Ascending aorta (tissue), 2 donors: ENCODE data around the gene MT1H. TPM values are rescaled to one million over a fixed set of nuclear protein-coding genes. Genes with fewer than 3 reads are reported as not detected.

Experiments
- DNase-seq, 2 donors: peaks; one replicate each; pipeline ENCODE4 v3.0.0-alpha.2; 2019; ENCODE audit warnings: low spot score in 2 of 2
- H3K27ac ChIP-seq, 2 donors: fragments of 200-600 bp; sonication (generic); one replicate each; pipeline ENCODE4 v1.5.1; 2016 to 2017; ENCODE audit warnings: mild to moderate bottlenecking in 1 of 2
- H3K27me3 ChIP-seq: fragments of 200-600 bp; sonication (generic); one replicate; pipeline ENCODE4 v1.5.1; 2017
- H3K36me3 ChIP-seq, 2 donors: fragments of 200-600 bp; sonication (generic); one replicate each; pipeline ENCODE4 v1.5.1; 2016
- H3K4me1 ChIP-seq, 2 donors: fragments of 200-600 bp; sonication (generic); one replicate each; pipeline ENCODE4 v1.5.1; 2016 to 2017; ENCODE audit warnings: mild to moderate bottlenecking in 1 of 2
- H3K4me3 ChIP-seq, 2 donors: fragments of 200-600 bp; sonication (generic); one replicate each; pipeline ENCODE4 v1.5.1; 2016 to 2017; ENCODE audit warnings: mild to moderate bottlenecking in 1 of 2
- H3K9me3 ChIP-seq, 2 donors: fragments of 200-600 bp; sonication (generic); one replicate each; pipeline ENCODE4 v1.5.1; 2016
- CTCF ChIP-seq, 3 experiments: fragments of 200-600 bp in 2 of 3; fragments of 450-650 bp in 1 of 3; sonication (generic) in 2 of 3; IDR thresholded peaks; one replicate each; pipeline ENCODE4 v1.5.1; 2016 to 2019; ENCODE audit warnings: antibody characterized with exemption in 3 of 3, mild to moderate bottlenecking in 1 of 3, moderate library complexity in 1 of 3
- intact Hi-C: fragments of 100-400 bp; cut with DNase I; formaldehyde crosslinking; loops from one replicate; pipeline ENCODE4 v1.15.1; 2023
- total RNA-seq: library from RNA; depleted of rRNA; stranded (reverse); fragments of >200 nt; gene quantifications from one replicate; pipeline ENCODE4 v1.1.0, GENCODE V29; 2016

MT1H gene
- total RNA-seq, 1 donor from 2014 or later, result not detected

- no peak for TF ChIP-seq CTCF (IDR thresholded peaks at IDR 0.05)
- no peak for DNase-seq
- Histone ChIP-seq H3K36me3 (no peaks in the 10 kb centered on the region), H3K27ac (no peak overlapping the region), H3K27me3 (no peaks in the 10 kb centered on the region), H3K4me1 (peaks cover 12 to 15% of the 10 kb centered on the region in 2 donors), H3K4me3 (no peak overlapping the region), H3K9me3 (no peaks in the 10 kb centered on the region)
- intact Hi-C loops, result loop anchor here (10.0 kb wide), 1 partner anchor 550 kb away; the partner anchor contains the start of genes PSME3IP1 and RSPRY1
These were observed 34.7 kb upstream of the MT1H start for GRCh38 chr16:56634715-56635440.

- TF ChIP-seq CTCF (IDR thresholded peaks at IDR 0.05), result no peak
- no peak overlapping the region for H3K4me3 ChIP-seq
- H3K4me1 ChIP-seq, result peaks cover 12 to 15% of the 10 kb centered on the region in 2 donors
- H3K36me3 ChIP-seq, result no peaks in the 10 kb centered on the region
- no peaks in the 10 kb centered on the region for H3K27me3 ChIP-seq
- H3K9me3 ChIP-seq, result no peaks in the 10 kb centered on the region
- H3K27ac ChIP-seq, result no peak overlapping the region
- intact Hi-C loops, result loop anchor here (10.0 kb wide), 1 partner anchor 549 kb away; the partner anchor contains the start of genes PSME3IP1 and RSPRY1
- no peak for DNase-seq
These were observed 34.1 kb upstream of the MT1H start for GRCh38 chr16:56635441-56635967.

- H3K27me3 ChIP-seq, result no peaks in the 10 kb centered on the region
- no peaks in the 10 kb centered on the region for H3K36me3 ChIP-seq
- intact Hi-C loops, result loop anchor here (10.0 kb wide), 1 partner anchor 548 kb away; the partner anchor contains the start of genes PSME3IP1 and RSPRY1
- no peaks in the 10 kb centered on the region for H3K9me3 ChIP-seq
- no peak for TF ChIP-seq CTCF (IDR thresholded peaks at IDR 0.05)
- H3K4me3 ChIP-seq, result no peak overlapping the region
- no peak for DNase-seq
- H3K27ac ChIP-seq, result peak overlapping the region in 1 of 2 donors; percentile 82
- peaks cover 8 to 12% of the 10 kb centered on the region in 2 donors for H3K4me1 ChIP-seq
These were observed 32.8 kb upstream of the MT1H start for GRCh38 chr16:56636616-56637413.

- intact Hi-C loops, result loop anchor here (1.0 to 10.0 kb wide), 2 partner anchors 30 to 547 kb away; partner anchors contain the start of genes MT2A, PSME3IP1 and RSPRY1
- Histone ChIP-seq H3K27me3 (no peaks in the 10 kb centered on the region), H3K9me3 (no peaks in the 10 kb centered on the region), H3K4me3 (peak within 1 kb of the TSS; percentile 60 to 64), H3K4me1 (peaks cover 5 to 16% of the 10 kb centered on the region in 2 donors), H3K27ac (peak within 1 kb of the TSS; percentile 72 to 82), H3K36me3 (no peaks in the 10 kb centered on the region)
- no peak for TF ChIP-seq CTCF (IDR thresholded peaks at IDR 0.05)
- peak; percentile 50 to 91 for DNase-seq
These were observed 31.5 kb upstream of the MT1H start, which contains the start of gene MT1A for GRCh38 chr16:56637814-56638750. TSS of gene MT1A (plus strand) at chr16:56638666. CDS start at chr16:56638739, 73 bp downstream.
